SK-MEL-5 (cell line): Measurements from ENCODE around the gene OSR1. TPM values are rescaled to one million over a fixed set of nuclear protein-coding genes. Genes with fewer than 3 reads are reported as not detected.
A peak's percentile ranks its signal among the peaks of the same experiment; 100 is the strongest.
"Not testable (repeated sequence)": the region's sequence is repeated elsewhere in the genome, so short reads cannot be mapped to it uniquely, and the experiment has no call there.

Experiments used
- DNase-seq: peaks from one replicate; pipeline ENCODE4 v3.0.0-alpha.2; 2016; ENCODE audit warnings: low read depth, low spot score
- in situ Hi-C: cut with HindIII; loops from 2 replicates; pipeline ENCODE4 v1.10.0; 2016; ENCODE audit warnings: low sequenced_read_pairs, high pct_unique_total_duplicates, low pct_unique_long_range_greater_than_20kb
- polyA plus RNA-seq, 2 experiments: library from polyadenylated mRNA; depleted of rRNA; stranded (reverse); fragments of >200 nt; gene quantifications; 2 replicates each; pipeline ENCODE4 v1.2.3, GENCODE V29; 2015
- total RNA-seq: library from RNA; depleted of rRNA; stranded (reverse); fragments of >200 nt; shearing (Covaris generic); gene quantifications from 2 replicates; pipeline ENCODE4 v1.2.3, GENCODE V29; 2014; rRNA removed

The OSR1 gene
- total RNA-seq = not detected in 2 replicates
- polyA plus RNA-seq (2015; cell fraction: cytosol; rRNA removed) = not detected in 2 replicates
- polyA plus RNA-seq (2015; cell fraction: nucleus; rRNA removed) = not detected in 2 replicates

DNA sequence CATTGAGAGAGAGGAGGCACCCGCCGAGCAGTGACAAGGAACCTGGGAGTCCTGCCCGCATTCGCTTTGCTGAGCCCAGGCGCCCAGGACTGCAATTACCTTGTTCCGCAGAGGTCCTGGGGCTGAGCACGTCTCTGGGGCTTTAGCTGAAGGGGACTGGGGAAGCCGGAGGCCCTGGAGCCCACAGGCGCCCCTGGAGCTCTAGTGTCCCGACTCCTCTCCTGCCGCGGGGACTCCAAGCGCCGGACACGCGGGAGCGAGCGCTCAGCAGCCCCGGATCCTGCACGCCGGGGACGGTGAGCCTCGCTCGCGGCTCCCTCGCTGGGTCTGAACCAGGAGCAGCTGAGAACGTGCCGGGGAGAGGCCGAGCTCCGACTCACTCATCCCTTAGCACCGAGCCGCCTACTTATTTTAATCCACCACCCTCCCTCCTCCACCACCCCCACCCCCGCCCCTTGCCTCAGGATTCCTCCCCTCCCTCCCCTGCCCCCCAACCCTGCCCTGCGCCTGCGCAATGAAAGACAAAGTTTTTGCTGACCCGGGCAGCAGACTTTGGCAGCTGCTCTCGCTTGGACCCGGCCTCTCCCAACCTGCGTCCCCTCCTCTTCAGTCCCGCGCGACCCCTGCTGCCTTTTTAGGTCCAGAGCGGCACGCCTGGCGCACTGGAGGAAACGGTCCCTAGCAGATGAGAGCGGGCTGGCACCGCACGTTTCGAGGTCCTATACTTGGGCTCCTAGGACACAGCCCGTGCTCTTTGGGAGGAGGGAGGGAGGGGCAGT is at the start of gene OSR1:
Gene OSR1 (minus strand): TSS at position 382 of the 779 bp plus-strand sequence. CDS start 4,818 bp downstream, outside the sequence.
- in situ Hi-C loops = no loop called here
- no peak for DNase-seq

DNA sequence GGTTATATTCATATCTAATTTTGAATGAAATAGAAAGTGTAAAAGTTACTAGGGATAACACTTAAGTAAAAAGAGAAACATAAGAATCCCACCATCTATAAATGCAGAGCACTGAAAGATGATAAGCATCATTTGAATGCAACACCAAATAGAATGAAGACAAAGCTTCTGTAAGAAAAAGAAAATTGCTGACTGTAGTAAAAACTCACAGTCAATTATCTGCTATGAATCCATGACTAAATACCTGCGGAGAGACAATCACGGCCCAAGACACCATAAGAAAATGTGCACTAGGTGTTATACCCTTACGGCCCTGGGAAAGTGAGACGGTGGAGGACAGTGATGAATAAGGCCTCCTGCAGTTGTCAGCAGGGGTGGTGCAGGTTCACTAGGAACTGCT is 45.4 kb upstream of the OSR1 start:
- in situ Hi-C loops = no loop called here
- no peak for DNase-seq

DNA sequence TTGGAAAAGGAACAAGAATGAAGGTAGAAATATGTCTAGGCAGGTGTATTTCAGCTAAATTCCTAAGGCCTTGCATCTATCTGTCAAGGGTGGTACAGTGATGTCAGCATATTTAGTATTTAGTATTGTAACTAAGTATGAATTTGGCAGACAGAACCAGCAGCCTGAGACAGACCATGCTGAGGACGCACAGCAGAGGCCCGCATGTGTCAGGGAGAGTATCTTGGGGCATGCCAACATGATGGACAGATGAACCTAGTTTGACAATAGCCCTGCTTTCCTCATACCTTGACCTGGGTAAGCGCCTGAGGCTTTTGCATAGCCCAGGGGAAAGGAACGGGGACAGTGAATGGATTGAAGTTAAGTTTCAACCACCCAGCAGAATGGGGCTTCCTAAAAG is 33.8 kb upstream of the OSR1 start:
- no peak for DNase-seq
- in situ Hi-C loops = no loop called here

- DNase-seq, in situ Hi-C loops: not testable (repeated sequence)
Measured at GRCh38 chr2:19389469-19389868, 31.0 kb upstream of the OSR1 start.

GRCh38 chr2:19380532-19380931 is 22.1 kb upstream of the OSR1 start:
- in situ Hi-C loops = no loop called here
- DNase-seq = no peak

DNA sequence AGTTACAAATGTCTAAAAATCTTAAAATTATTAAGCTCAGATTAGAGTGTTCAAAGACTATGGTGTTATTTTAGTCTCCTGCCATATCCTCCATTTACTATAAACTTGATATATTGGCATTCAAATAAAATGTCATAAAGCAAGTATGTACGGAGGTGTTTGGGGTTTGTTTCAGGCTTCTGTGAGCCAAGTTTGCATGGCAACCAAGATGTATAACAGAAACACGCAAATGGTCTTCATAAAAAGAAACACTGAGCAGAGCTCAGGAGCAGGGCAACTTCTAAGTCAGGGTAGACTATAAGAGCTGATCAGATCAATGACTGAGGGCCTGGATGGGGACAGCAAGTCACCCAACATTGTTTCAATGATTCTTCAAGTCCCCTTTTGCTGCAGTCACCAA is 20.5 kb upstream of the OSR1 start:
- DNase-seq = no peak
- in situ Hi-C loops = no loop called here

- peak; percentile 43 for DNase-seq
- in situ Hi-C loops = no loop called here
Measured at GRCh38 chr2:19377717-19378116, 19.3 kb upstream of the OSR1 start.

DNA sequence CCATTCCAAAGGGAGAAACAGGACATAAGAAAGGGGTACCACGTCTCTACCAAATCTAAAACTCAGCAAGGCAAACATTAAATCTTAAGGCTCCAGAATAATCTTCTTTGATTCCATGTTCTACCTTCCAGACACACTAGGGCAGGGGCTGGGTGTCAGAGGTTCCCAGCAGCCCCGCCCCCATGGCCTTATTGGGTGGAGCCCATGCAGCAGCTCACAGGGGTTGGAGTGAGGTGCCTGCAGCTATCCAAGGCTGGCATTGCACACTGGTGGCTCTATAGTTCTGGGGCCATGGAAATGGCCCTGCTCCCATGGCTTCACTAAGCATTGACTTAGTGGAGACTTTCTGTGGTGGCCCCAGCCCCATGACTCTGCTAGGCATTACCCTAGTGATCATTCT is 14.9 kb upstream of the OSR1 start:
- in situ Hi-C loops = no loop called here
- DNase-seq = no peak

DNA sequence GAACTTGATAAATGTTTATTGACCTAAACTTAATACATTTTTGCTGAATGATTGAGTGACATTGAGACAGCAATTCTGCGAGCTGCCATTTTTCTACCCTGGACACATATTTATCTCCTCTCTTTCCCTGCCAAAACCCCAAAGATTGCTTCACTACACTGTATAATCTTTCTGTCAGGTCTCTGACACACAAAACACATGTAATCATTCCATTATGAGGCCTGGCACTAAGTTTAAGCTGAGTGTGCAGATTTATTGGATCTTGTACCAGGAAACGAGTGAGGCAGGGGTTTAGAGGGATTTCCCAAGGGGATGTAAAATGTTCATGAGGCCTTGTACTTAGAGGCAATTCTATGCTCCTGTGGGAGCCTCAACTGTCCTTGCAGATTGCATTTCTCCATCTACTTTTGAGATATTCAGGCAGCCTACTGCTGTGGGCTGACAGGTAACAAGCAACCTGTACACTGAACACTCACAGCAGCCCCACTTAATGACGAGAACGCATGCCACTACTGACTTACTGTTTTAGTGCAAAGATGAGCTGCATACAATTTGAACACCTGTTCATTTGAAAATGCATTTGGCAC is 13.7 kb upstream of the OSR1 start:
- no peak for DNase-seq
- in situ Hi-C loops = no loop called here

- in situ Hi-C loops = no loop called here
Measured at GRCh38 chr2:19369341-19369955, 11.0 kb upstream of the OSR1 start.

GRCh38 chr2:19368760-19369159 is 10.3 kb upstream of the OSR1 start:
- in situ Hi-C loops = no loop called here

More at GRCh38 chr2:19369341-19369955, 11.0 kb upstream of the OSR1 start:
- peak; percentile 59 for DNase-seq

GRCh38 chr2:19367326-19367725 is 8.9 kb upstream of the OSR1 start:
- no peak for DNase-seq
- in situ Hi-C loops = no loop called here

More at GRCh38 chr2:19368760-19369159, 10.3 kb upstream of the OSR1 start:
- no peak for DNase-seq

DNA sequence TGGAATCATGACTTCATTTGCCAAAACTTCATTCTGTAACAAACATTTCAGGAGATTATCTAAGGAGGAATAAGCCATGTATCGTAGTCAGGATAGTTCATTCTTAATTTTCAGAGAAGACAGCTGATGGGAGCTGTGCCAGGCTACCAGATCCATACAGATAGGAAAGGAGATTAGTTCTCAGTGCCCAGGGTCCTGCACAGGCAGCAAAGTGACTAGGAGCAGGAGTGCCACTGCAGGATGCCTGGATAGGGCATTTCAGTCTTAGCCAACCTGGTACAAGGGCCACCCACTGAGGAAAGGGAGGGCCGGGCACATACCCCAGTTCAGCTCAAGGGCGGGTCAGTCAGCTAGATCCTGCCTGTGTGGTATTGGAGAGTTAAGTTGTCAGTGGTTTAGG is 6.7 kb upstream of the OSR1 start:
- in situ Hi-C loops = no loop called here
- DNase-seq = no peak

- in situ Hi-C loops = no loop called here
Measured at GRCh38 chr2:19364014-19364413, 5.6 kb upstream of the OSR1 start.

DNA sequence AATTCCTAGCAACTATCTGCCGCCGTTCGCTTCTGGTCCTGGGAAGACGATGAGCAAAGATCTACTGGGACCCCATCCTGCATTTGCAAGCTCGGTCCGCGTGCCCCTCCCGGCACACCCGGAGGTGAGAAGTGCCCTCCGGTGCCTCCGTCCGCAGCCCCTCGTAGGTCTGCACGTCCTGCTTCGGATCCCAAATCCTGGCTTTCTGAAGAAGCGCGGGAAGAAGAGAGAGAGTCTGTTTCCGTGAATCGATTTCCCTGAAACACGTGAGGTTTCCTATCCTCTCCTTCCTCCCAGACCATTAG is 5.0 kb upstream of the OSR1 start:
- no peak for DNase-seq
- in situ Hi-C loops = no loop called here

More at GRCh38 chr2:19364014-19364413, 5.6 kb upstream of the OSR1 start:
- no peak for DNase-seq

- in situ Hi-C loops = no loop called here
Measured at GRCh38 chr2:19362755-19363473, 4.5 kb upstream of the OSR1 start.

GRCh38 chr2:19362094-19362754 is 3.8 kb upstream of the OSR1 start:
- DNase-seq = peak; percentile 16
- in situ Hi-C loops = no loop called here

More at GRCh38 chr2:19362755-19363473, 4.5 kb upstream of the OSR1 start:
- DNase-seq = peak; percentile 90
